A549 (cell line): ENCODE data around the gene OCA2. TPM values are rescaled to one million over a fixed set of nuclear protein-coding genes. Genes with fewer than 3 reads are reported as not detected.

Experiments used
- ATAC-seq, 2 experiments: fragments of 200-7000 bp in 1 of 2; fragments of >200 bp in 1 of 2; cut with Nextera tagmentation in 1 of 2; cut with Tn5 transposase in 1 of 2; 3 replicates each; pipeline versions ENCODE4 v1.8.0 to v1.9.1; 2018 to 2020; ENCODE audit warnings: mild to moderate bottlenecking in 1 of 2, moderate library complexity in 1 of 2
- CTCF ChIA-PET: fragments of 300-600 bp; sonication (Branson Sonifier 250); formaldehyde crosslinking; extraction: SDS; loops from one replicate; lab custom pipeline; 2021; ENCODE audit warnings: antibody characterized with exemption, inconsistent platforms; lab: Yijun Ruan, JAX
- POLR2A ChIA-PET: fragments of 350-600 bp; formaldehyde crosslinking; extraction: SDS; loops from one replicate; lab custom pipeline; 2021; ENCODE audit warnings: antibody characterized with exemption, inconsistent platforms; lab: Yijun Ruan, JAX
- DNase-seq, 2 experiments: peaks; one replicate each; pipeline versions ENCODE4 v3.0.0 to v3.0.0-alpha.2; 2011 to 2016; ENCODE audit warnings: low read depth in 1 of 2, low spot score in 1 of 2
- FAIRE-seq: peaks from 2 replicates; lab custom pipeline; 2011; peaks lifted over from hg19 to GRCh38; lab: Jason Lieb, UNC
- H3K27ac ChIP-seq, 2 experiments: fragments of >200 bp; sonication (Bioruptor Twin); formaldehyde crosslinking; 3 replicates each; pipeline ENCODE4 v1.5.1; 2016 to 2017
- H3K4me1 ChIP-seq: fragments of >200 bp; sonication (Bioruptor Twin); formaldehyde crosslinking; 3 replicates; pipeline ENCODE4 v1.6.1; 2016
- H3K4me2 ChIP-seq: fragments of >200 bp; sonication (Bioruptor Twin); formaldehyde crosslinking; 3 replicates; pipeline ENCODE4 v1.6.1; 2016
- H3K4me3 ChIP-seq: fragments of >200 bp; sonication (Bioruptor Twin); formaldehyde crosslinking; 3 replicates; pipeline ENCODE4 v1.5.1; 2016
- H3K9me3 ChIP-seq: fragments of >200 bp; sonication (Bioruptor Twin); formaldehyde crosslinking; 3 replicates; pipeline ENCODE4 v1.6.1; 2016
- BCL3 ChIP-seq: fragments of >200 bp; sonication (Bioruptor Twin); formaldehyde crosslinking; IDR thresholded peaks from 3 replicates; pipeline ENCODE4 v1.6.1; 2016
- CBX2 ChIP-seq: fragments of 200-600 bp; sonication (generic); IDR thresholded peaks from 2 replicates; pipeline ENCODE4 v1.6.1; 2016; ENCODE audit warnings: low read depth, mild to moderate bottlenecking, borderline replicate concordance
- CHD2 ChIP-seq: fragments of 150-350 bp; IDR thresholded peaks from 2 replicates; pipeline ENCODE4 v1.6.1; 2014; ENCODE audit warnings: low read length; ENCODE audit not compliant: partially characterized antibody
- CHD4 ChIP-seq: fragments of 200-600 bp; sonication (generic); IDR thresholded peaks from 2 replicates; pipeline ENCODE4 v1.6.1; 2016; ENCODE audit warnings: antibody characterized with exemption, mild to moderate bottlenecking, borderline replicate concordance
- CTCF ChIP-seq: fragments of >200 bp; sonication (Bioruptor Twin); formaldehyde crosslinking; IDR thresholded peaks from 3 replicates; pipeline ENCODE4 v1.5.1; 2016
- EP300 ChIP-seq, 2 experiments: fragments of >200 bp; sonication (Bioruptor Twin); formaldehyde crosslinking; IDR thresholded peaks; 2 replicates in 1 of 2; 3 replicates in 1 of 2; pipeline ENCODE4 v1.6.1; 2016 to 2017
- FOSB ChIP-seq: fragments of 250-450 bp; sonication (Bioruptor Pico); IDR thresholded peaks from 2 replicates; pipeline ENCODE4 v1.5.0; 2020; ENCODE audit warnings: mild to moderate bottlenecking, moderate library complexity
- FOSL2 ChIP-seq, 2 experiments: fragments of 450-650 bp in 1 of 2; fragments of >200 bp in 1 of 2; sonication (Bioruptor Twin) in 1 of 2; formaldehyde crosslinking; IDR thresholded peaks; 2 replicates each; pipeline versions ENCODE4 v1.5.0 to v1.6.1; 2016 to 2020; ENCODE audit warnings: mild to moderate bottlenecking in 1 of 2, moderate library complexity in 1 of 2
- HOXA7 ChIP-seq: fragments of 250-450 bp; sonication (Bioruptor Pico); IDR thresholded peaks from 2 replicates; pipeline ENCODE4 v1.5.0; 2020; ENCODE audit warnings: mild to moderate bottlenecking, moderate library complexity
- HOXB13 ChIP-seq: fragments of 250-450 bp; sonication (Bioruptor Pico); IDR thresholded peaks from 2 replicates; pipeline ENCODE4 v1.5.0; 2020; ENCODE audit warnings: low read depth, mild to moderate bottlenecking, moderate library complexity
- JUN ChIP-seq, 2 experiments: fragments of >200 bp; sonication (Bioruptor Twin); formaldehyde crosslinking; IDR thresholded peaks; 2 replicates in 1 of 2; 3 replicates in 1 of 2; pipeline ENCODE4 v1.6.1; 2016 to 2017
- MAX ChIP-seq: IDR thresholded peaks from 2 replicates; pipeline ENCODE4 v1.6.1; 2012
- NFE2L2 ChIP-seq: fragments of 150-350 bp; conservative IDR thresholded peaks from 2 replicates; pipeline ENCODE4 v1.6.1; 2014; ENCODE audit warnings: low read length
- NPAS2 ChIP-seq: fragments of 250-450 bp; sonication (Bioruptor Pico); IDR thresholded peaks from 2 replicates; pipeline ENCODE4 v1.8.0; 2022; ENCODE audit warnings: mild to moderate bottlenecking, moderate library complexity, borderline replicate concordance
- POLR2AphosphoS2 ChIP-seq: conservative IDR thresholded peaks from 2 replicates; pipeline ENCODE4 v1.6.1; 2012; ENCODE audit warnings: low read length, improper control_type of control experiment, inconsistent platforms
- RFX5 ChIP-seq: fragments of 450-650 bp; IDR thresholded peaks from 2 replicates; pipeline ENCODE4 v1.7.1; 2014; ENCODE audit warnings: antibody characterized with exemption, mild to moderate bottlenecking, moderate library complexity
- RNF2 ChIP-seq: fragments of 200-600 bp; sonication (generic); IDR thresholded peaks from 2 replicates; pipeline ENCODE4 v1.6.1; 2016; ENCODE audit warnings: low read depth, mild to moderate bottlenecking, antibody characterized with exemption, moderate library complexity, borderline replicate concordance
- TP53 ChIP-seq: fragments of 250-450 bp; sonication (Bioruptor Pico); IDR thresholded peaks from 2 replicates; pipeline ENCODE4 v1.5.0; 2021; ENCODE audit warnings: mild to moderate bottlenecking, moderate library complexity
- USF2 ChIP-seq: fragments of 450-650 bp; IDR thresholded peaks from 2 replicates; pipeline ENCODE4 v1.6.1; 2014; ENCODE audit warnings: antibody characterized with exemption
- ZFP36 ChIP-seq: fragments of 450-650 bp; IDR thresholded peaks from 2 replicates; pipeline ENCODE4 v1.6.1; 2014; ENCODE audit warnings: borderline replicate concordance; ENCODE audit not compliant: partially characterized antibody
- ZSCAN20 ChIP-seq: fragments of 250-450 bp; sonication (Bioruptor Pico); IDR thresholded peaks from 2 replicates; pipeline ENCODE4 v1.8.0; 2022; ENCODE audit warnings: mild to moderate bottlenecking, moderate library complexity
- WGBS: methylation state at CpG from one replicate; pipeline ENCODE4 v1.1.6; 2017; ENCODE audit errors: missing lambda C conversion rate; 5-methylcytosine and 5-hydroxymethylcytosine counted together
- polyA plus RNA-seq, 4 experiments: library from polyadenylated mRNA; depleted of rRNA in 3 of 4; stranded (reverse); fragments of >200 nt; fragmentation: RNase III in 1 of 4; extraction: RNeasy Plus Mini Kit Qiagen cat#74134 plus additional on column Dnase treatment in 1 of 4; gene quantifications; 2 replicates in 3 of 4; 3 replicates in 1 of 4; pipeline ENCODE4 v1.2.3, GENCODE V29; 2011 to 2017

The OCA2 gene
- polyA plus RNA-seq, 2 of the 4 experiments (the other 2 are of a cell fraction), result 0.17 to 0.25 TPM

GRCh38 chr15:27871078-27871901 is 227.8 kb downstream of the OCA2 start:
- Histone ChIP-seq H3K9me3 (no peaks in the 10 kb centered on the region), H3K27ac (no peak overlapping the region), H3K4me2 (no peak overlapping the region), H3K4me3 (no peak overlapping the region), H3K4me1 (no peaks in the 10 kb centered on the region)
- 51% methylated on average over 16 of the region's 16 CpGs for WGBS
- FAIRE-seq, result no peak
- POLR2A ChIA-PET, result no interaction called here
- no peak for DNase-seq
- no peak for TF ChIP-seq POLR2AphosphoS2
- TF ChIP-seq MAX, result no peak
- TF ChIP-seq JUN (IDR thresholded peaks at IDR 0.05), result no peak
- no peak; a peak in 1 of 6 replicates for ATAC-seq
- CTCF ChIA-PET, result no interaction called here

GRCh38 chr15:27870320-27870719 is 228.8 kb downstream of the OCA2 start:
- TF ChIP-seq RFX5, result no peak
- TF ChIP-seq MAX, result no peak
- no peak for TF ChIP-seq CBX2
- TF ChIP-seq ZFP36, result no peak
- no peak for TF ChIP-seq TP53 (CRISPR knock-in tag)
- TF ChIP-seq CHD4, result no peak
- no peak for TF ChIP-seq CHD2
- TF ChIP-seq NFE2L2, result no peak
- TF ChIP-seq EP300 (IDR thresholded peaks at IDR 0.05), result no peak
- no peak for TF ChIP-seq NPAS2 (CRISPR knock-in tag)
- no peak for TF ChIP-seq USF2
- TF ChIP-seq HOXB13 (CRISPR knock-in tag), result no peak
- no peak for TF ChIP-seq FOSB (CRISPR knock-in tag)
- no peak for TF ChIP-seq RNF2
- no peak for TF ChIP-seq POLR2AphosphoS2
- no peak for TF ChIP-seq BCL3
- no peak for TF ChIP-seq ZSCAN20 (CRISPR knock-in tag)
- TF ChIP-seq HOXA7 (CRISPR knock-in tag), result no peak
- TF ChIP-seq FOSL2 (IDR thresholded peaks at IDR 0.05), result no peak
- no peak for TF ChIP-seq FOSL2 (CRISPR knock-in tag; IDR thresholded peaks at IDR 0.05)
- TF ChIP-seq CTCF, result no peak
- ChIA-PET POLR2A (no interaction called here), CTCF (no interaction called here)
- H3K9me3 ChIP-seq, result no peaks in the 10 kb centered on the region
- DNase-seq (no peak), FAIRE-seq (no peak), ATAC-seq (no peak)
- H3K4me2 ChIP-seq, result no peak overlapping the region
- H3K27ac ChIP-seq, result no peak overlapping the region
- no peak overlapping the region for H3K4me3 ChIP-seq
- H3K4me1 ChIP-seq, result no peaks in the 10 kb centered on the region
- 43% methylated on average over 6 of the region's 6 CpGs for WGBS
